Esophagus muscularis mucosa (tissue), 4 donors: ENCODE results near the gene ZG16. TPM values are rescaled to one million over a fixed set of nuclear protein-coding genes. Genes with fewer than 3 reads are reported as not detected.
"Not testable (repeated sequence)": the region's sequence is repeated elsewhere in the genome, so short reads cannot be mapped to it uniquely, and the experiment has no call there.

Source experiments
- DNase-seq: peaks from one replicate; pipeline ENCODE4 v3.0.0-alpha.2; 2017; ENCODE audit errors: extremely low spot score
- H3K27ac ChIP-seq, 4 donors: fragments of 200-600 bp; sonication (generic); replicated peaks in 1 of 4; 1 replicate in 3 of 4; 2 replicates in 1 of 4; pipeline ENCODE4 v1.5.1; 2016 to 2019; ENCODE audit warnings: mild to moderate bottlenecking in 1 of 4
- H3K27me3 ChIP-seq, 4 donors: fragments of 200-600 bp; sonication (generic); one replicate each; pipeline versions ENCODE4 v1.5.1 to v1.6.0; 2016 to 2019
- H3K36me3 ChIP-seq, 4 donors: fragments of 200-600 bp; sonication (generic); one replicate each; pipeline ENCODE4 v1.5.1; 2016 to 2019
- H3K4me1 ChIP-seq, 4 donors: fragments of 200-600 bp; sonication (generic); one replicate each; pipeline ENCODE4 v1.5.1; 2016 to 2019
- H3K4me3 ChIP-seq, 4 donors: fragments of 200-600 bp; sonication (generic); 1 replicate in 2 of 4; 2 replicates in 2 of 4; pipeline ENCODE4 v1.5.1; 2016 to 2019; ENCODE audit warnings: mild to moderate bottlenecking in 4 of 4, moderate library complexity in 1 of 4
- H3K9me3 ChIP-seq, 4 donors: fragments of 200-600 bp; sonication (generic); 1 replicate in 3 of 4; 2 replicates in 1 of 4; pipeline ENCODE4 v1.5.1; 2016 to 2019
- CTCF ChIP-seq, 3 experiments: fragments of 200-600 bp in 2 of 3; fragments of 450-650 bp in 1 of 3; sonication (generic) in 2 of 3; IDR thresholded peaks; one replicate each; pipeline ENCODE4 v1.5.1; 2017 to 2019; ENCODE audit warnings: antibody characterized with exemption in 3 of 3, mild to moderate bottlenecking in 2 of 3, moderate library complexity in 1 of 3
- EP300 ChIP-seq: sonication (generic); formaldehyde crosslinking; IDR thresholded peaks from one replicate; pipeline ENCODE4 v1.6.1; 2017; ENCODE audit warnings: antibody characterized with exemption
- POLR2A ChIP-seq: fragments of 450-650 bp; IDR thresholded peaks from one replicate; pipeline ENCODE4 v1.6.1; 2017; ENCODE audit warnings: antibody characterized with exemption, moderate library complexity, mild to moderate bottlenecking, low read depth
- POLR2AphosphoS5 ChIP-seq, 2 donors: sonication (generic); formaldehyde crosslinking; IDR thresholded peaks; one replicate each; pipeline ENCODE4 v1.6.1; 2017; ENCODE audit warnings: antibody characterized with exemption in 2 of 2
- WGBS: methylation state at CpG from one replicate; pipeline ENCODE4 v1.1.5; 2018; 5-methylcytosine and 5-hydroxymethylcytosine counted together
- intact Hi-C: fragments of 100-400 bp; cut with DNase I; formaldehyde crosslinking; loops from one replicate; pipeline ENCODE4 v1.15.1; 2023
- total RNA-seq, 4 donors: library from RNA; depleted of rRNA; stranded (reverse); fragments of >200 nt; gene quantifications; one replicate each; pipeline versions ENCODE4 v1.1.0 to v1.2.1, GENCODE V29; 2016

The ZG16 gene
- total RNA-seq, 4 donors from 2014 or later = 0.23 TPM; not detected in 3

GRCh38 chr16:29745121-29745852, 32.8 kb upstream of the ZG16 start:
- 74% methylated on average over 15 of the region's 16 CpGs for WGBS
- intact Hi-C loops = no loop called here
- no peaks in the 10 kb centered on the region for H3K27me3 ChIP-seq
- no peaks in the 10 kb centered on the region for H3K4me1 ChIP-seq
- no peaks in the 10 kb centered on the region for H3K36me3 ChIP-seq
- peak overlapping the region; percentile 37 to 55 (median 40) for H3K4me3 ChIP-seq
- TF ChIP-seq EP300 (no peak), POLR2AphosphoS5 (IDR thresholded peaks at IDR 0.05) (no peak), CTCF (IDR thresholded peaks at IDR 0.05) (no peak), POLR2A (no peak)
- no peaks in the 10 kb centered on the region for H3K9me3 ChIP-seq
- H3K27ac ChIP-seq = no peak overlapping the region
- DNase-seq = no peak

- DNase-seq = peak; percentile 93
- TF ChIP-seq CTCF (IDR thresholded peaks at IDR 0.05) (no peak), POLR2AphosphoS5 (IDR thresholded peaks at IDR 0.05) (no peak), EP300 (no peak), POLR2A (no peak)
- Histone ChIP-seq H3K27me3 (no peaks in the 10 kb centered on the region), H3K9me3 (no peaks in the 10 kb centered on the region), H3K4me1 (no peaks in the 10 kb centered on the region), H3K27ac (no peak within 1 kb of the TSS), H3K36me3 (no peaks in the 10 kb centered on the region), H3K4me3 (peak within 1 kb of the TSS; percentile 37 to 55 (median 40))
- WGBS = 79% methylated on average over 12 of the region's 12 CpGs
- intact Hi-C loops = no loop called here
These were observed 32.2 kb upstream of the ZG16 start, which contains the start of gene C16orf54 for GRCh38 chr16:29745853-29746345. Gene C16orf54 (minus strand): TSS chr16:29745990. CDS start chr16:29744951, 1,039 bp downstream.

GRCh38 chr16:29746518-29746917, 31.5 kb upstream of the ZG16 start:
- H3K27me3 ChIP-seq, H3K9me3 ChIP-seq, H3K27ac ChIP-seq, H3K4me1 ChIP-seq, H3K4me3 ChIP-seq, intact Hi-C loops, DNase-seq, H3K36me3 ChIP-seq: not testable (repeated sequence)
- WGBS = 70% methylated on average over 4 of the region's 4 CpGs

- no peak for DNase-seq
- WGBS = 97% methylated on average over 26 of the region's 30 CpGs
- TF ChIP-seq CTCF (IDR thresholded peaks at IDR 0.05) (no peak), POLR2A (no peak), POLR2AphosphoS5 (IDR thresholded peaks at IDR 0.05) (no peak), EP300 (no peak)
- H3K36me3 ChIP-seq = no peaks in the 10 kb centered on the region
- intact Hi-C loops = no loop called here
- no peaks in the 10 kb centered on the region for H3K9me3 ChIP-seq
- no peaks in the 10 kb centered on the region for H3K4me1 ChIP-seq
- no peak overlapping the region for H3K27ac ChIP-seq
- no peaks in the 10 kb centered on the region for H3K27me3 ChIP-seq
- H3K4me3 ChIP-seq = no peak overlapping the region
These were observed 29.9 kb upstream of the ZG16 start for GRCh38 chr16:29747947-29748759.

- intact Hi-C loops, H3K4me3 ChIP-seq: not testable (repeated sequence)
- WGBS = 69% methylated on average over 4 of the region's 4 CpGs
These were observed 29.3 kb upstream of the ZG16 start for GRCh38 chr16:29748760-29749149.

More at GRCh38 chr16:29748760-29749149, 29.3 kb upstream of the ZG16 start:
- DNase-seq, H3K9me3 ChIP-seq, H3K36me3 ChIP-seq, H3K4me1 ChIP-seq, H3K27me3 ChIP-seq, H3K27ac ChIP-seq: not testable (repeated sequence)
